GM21723 (cell line): ENCODE results near the gene EFNA2.
"Not testable (repeated sequence)": the region's sequence is repeated elsewhere in the genome, so short reads cannot be mapped to it uniquely, and the experiment has no call there.

Experiments used
- ATAC-seq: cut with Tn5 transposase; IDR thresholded peaks from one replicate; pipeline ENCODE4 v1.9.1; 2021; ENCODE audit warnings: mild to moderate bottlenecking, moderate library complexity; ENCODE audit not compliant: unreplicated experiment

The EFNA2 gene

GRCh38 chr19:1315470-1316166 is 29.9 kb downstream of the EFNA2 start:
- ATAC-seq = no peak

DNA sequence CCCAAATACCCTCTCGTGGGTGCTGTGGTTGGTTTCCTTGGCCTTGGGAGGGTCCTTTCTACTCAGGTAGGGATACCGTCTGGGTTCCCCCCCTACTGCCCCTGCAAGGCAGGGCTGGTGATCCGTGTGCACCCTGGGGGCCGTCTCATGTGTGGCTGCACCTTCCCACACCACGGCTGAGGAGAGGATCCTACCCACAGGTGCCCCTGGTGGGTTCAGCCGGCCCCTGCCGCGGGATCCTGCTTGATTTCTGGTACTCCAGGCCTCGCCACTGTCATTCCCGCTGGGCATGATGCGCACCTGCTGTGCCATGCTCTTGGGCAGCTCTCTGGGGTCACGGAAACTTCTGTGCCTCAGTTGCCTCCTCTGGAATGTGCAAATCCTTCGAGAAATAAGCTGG is 30.8 kb downstream of the EFNA2 start:
- ATAC-seq = no peak

GRCh38 chr19:1317274-1318003 is 31.8 kb downstream of the EFNA2 start:
- no peak for ATAC-seq

- no peak for ATAC-seq
Observed at GRCh38 chr19:1318678-1319471, 33.2 kb downstream of the EFNA2 start.

DNA sequence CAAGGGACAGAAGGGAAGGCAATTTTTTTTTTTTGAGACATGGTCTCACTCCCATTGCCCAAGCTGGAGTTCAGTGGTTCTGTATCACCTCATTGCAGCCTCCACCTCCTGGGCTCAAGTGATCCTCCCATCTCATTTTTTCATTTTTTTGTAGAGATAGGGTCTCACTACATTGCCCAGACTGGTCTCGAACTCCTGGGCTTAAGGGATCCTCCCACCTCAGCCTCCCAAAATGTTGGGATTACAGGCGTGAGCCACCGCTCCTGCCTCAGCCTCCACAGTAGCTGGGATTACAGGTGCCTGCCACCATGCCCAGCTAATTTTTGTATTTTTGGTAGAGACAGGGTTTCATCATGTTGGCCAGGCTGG is 34.6 kb downstream of the EFNA2 start:
- ATAC-seq = not testable (repeated sequence)

GRCh38 chr19:1321539-1321938 is 35.9 kb downstream of the EFNA2 start:
- ATAC-seq = no peak

GRCh38 chr19:1322198-1322981 is 36.7 kb downstream of the EFNA2 start:
- no peak for ATAC-seq

DNA sequence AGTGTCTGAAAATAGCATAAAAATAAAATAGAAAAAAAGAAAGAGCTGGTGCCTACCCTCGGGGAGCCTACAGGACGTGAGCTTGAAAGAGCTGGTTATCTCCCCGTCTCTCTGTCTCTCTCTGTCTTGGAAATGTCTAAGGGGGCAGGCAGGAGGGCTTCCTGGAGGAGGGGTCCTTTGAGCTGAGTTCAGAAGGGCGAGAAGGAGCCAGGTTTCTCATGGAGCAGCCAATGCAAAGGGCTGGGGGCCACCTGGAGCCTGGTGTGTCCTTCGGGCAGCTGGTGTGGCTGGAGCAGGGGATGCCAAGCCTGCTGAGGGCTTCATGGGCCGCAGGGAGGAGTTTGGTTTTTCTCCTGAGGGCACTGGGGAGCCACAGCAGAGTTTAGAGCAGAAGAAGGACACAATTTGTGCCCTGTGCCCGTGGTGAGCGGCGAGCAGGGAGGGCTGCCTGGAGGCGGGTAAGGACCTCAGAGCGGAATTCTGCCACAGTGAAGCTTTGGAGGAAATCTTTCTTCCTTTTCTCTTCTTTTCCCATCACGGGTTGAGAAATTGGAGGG is 38.7 kb downstream of the EFNA2 start:
- no peak for ATAC-seq

- ATAC-seq = no peak
Observed at GRCh38 chr19:1324806-1325567, 39.3 kb downstream of the EFNA2 start.

GRCh38 chr19:1325568-1326294 is 40.1 kb downstream of the EFNA2 start:
- ATAC-seq = no peak

DNA sequence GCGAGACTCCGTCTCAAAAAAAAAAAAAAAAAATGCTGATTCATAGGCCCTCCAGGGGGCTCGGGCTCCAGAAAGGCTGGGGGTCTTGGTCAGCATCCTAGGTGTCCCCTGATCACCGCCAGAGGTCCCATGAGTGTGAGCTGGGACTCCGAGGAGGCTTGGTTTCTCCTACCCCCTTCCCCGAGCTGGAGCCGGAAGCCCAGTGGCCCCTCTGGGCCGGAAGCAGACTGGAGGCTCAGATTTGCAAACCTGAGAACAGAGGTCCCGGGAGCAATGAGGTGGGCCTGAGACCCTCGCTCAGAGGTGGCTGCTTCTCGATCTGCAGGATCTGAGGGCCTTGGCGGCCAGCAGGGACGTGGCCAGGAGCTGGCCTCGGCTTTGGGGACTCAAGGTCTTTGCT is 41.5 kb downstream of the EFNA2 start:
- no peak for ATAC-seq

GRCh38 chr19:1332208-1332607 is 46.5 kb downstream of the EFNA2 start:
- ATAC-seq = not testable (repeated sequence)

- no peak for ATAC-seq
Observed at GRCh38 chr19:1336079-1336684, 50.5 kb downstream of the EFNA2 start.

- ATAC-seq = no peak
Observed at GRCh38 chr19:1340681-1341469, 55.2 kb downstream of the EFNA2 start.

- ATAC-seq = no peak
Observed at GRCh38 chr19:1343041-1343440, 57.4 kb downstream of the EFNA2 start.

- ATAC-seq = no peak
Observed at GRCh38 chr19:1349211-1349610, 63.5 kb downstream of the EFNA2 start.

GRCh38 chr19:1350867-1351266 is 65.2 kb downstream of the EFNA2 start:
- no peak for ATAC-seq
